ENCODE measurements around the gene SLC34A1. TPM values are rescaled to one million over a fixed set of nuclear protein-coding genes. Genes with fewer than 3 reads are reported as not detected.

Gene SLC34A1
- total RNA-seq, 1 donor from 2014 or later = not detected

- DNase-seq (ENCODE audit: low spot score) = no peak
- no peaks in the 10 kb centered on the region for H3K36me3 Mint-ChIP-seq (ENCODE audit: low read depth)
- H3K4me3 Mint-ChIP-seq (ENCODE audit: unreplicated experiment) = no peak overlapping the region
- H3K27me3 Mint-ChIP-seq (ENCODE audit: low read depth) = peaks cover 1% of the 10 kb centered on the region
- peaks cover 19% of the 10 kb centered on the region for H3K4me1 Mint-ChIP-seq (ENCODE audit: low read depth)
- H3K9me3 Mint-ChIP-seq (ENCODE audit: low read depth) = peaks cover 2% of the 10 kb centered on the region
- no peak overlapping the region for H3K27ac Mint-ChIP-seq (ENCODE audit: unreplicated experiment)
- TF ChIP-seq, protein P1, sequence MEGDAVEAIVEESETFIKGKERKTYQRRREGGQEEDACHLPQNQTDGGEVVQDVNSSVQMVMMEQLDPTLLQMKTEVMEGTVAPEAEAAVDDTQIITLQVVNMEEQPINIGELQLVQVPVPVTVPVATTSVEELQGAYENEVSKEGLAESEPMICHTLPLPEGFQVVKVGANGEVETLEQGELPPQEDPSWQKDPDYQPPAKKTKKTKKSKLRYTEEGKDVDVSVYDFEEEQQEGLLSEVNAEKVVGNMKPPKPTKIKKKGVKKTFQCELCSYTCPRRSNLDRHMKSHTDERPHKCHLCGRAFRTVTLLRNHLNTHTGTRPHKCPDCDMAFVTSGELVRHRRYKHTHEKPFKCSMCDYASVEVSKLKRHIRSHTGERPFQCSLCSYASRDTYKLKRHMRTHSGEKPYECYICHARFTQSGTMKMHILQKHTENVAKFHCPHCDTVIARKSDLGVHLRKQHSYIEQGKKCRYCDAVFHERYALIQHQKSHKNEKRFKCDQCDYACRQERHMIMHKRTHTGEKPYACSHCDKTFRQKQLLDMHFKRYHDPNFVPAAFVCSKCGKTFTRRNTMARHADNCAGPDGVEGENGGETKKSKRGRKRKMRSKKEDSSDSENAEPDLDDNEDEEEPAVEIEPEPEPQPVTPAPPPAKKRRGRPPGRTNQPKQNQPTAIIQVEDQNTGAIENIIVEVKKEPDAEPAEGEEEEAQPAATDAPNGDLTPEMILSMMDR (IDR thresholded peaks at IDR 0.05) = no peak
Measured at GRCh38 chr5:177355162-177355867, 28.9 kb upstream of the SLC34A1 start.

GRCh38 chr5:177355868-177356168, 28.4 kb upstream of the SLC34A1 start:
- no peak overlapping the region for H3K4me3 Mint-ChIP-seq (ENCODE audit: unreplicated experiment)
- peaks cover 2% of the 10 kb centered on the region for H3K9me3 Mint-ChIP-seq (ENCODE audit: low read depth)
- H3K36me3 Mint-ChIP-seq (ENCODE audit: low read depth) = no peaks in the 10 kb centered on the region
- no peak overlapping the region for H3K27ac Mint-ChIP-seq (ENCODE audit: unreplicated experiment)
- TF ChIP-seq, protein P1 (IDR thresholded peaks at IDR 0.05) = no peak
- peaks cover 1% of the 10 kb centered on the region for H3K27me3 Mint-ChIP-seq (ENCODE audit: low read depth)
- no peak for DNase-seq (ENCODE audit: low spot score)
- H3K4me1 Mint-ChIP-seq (ENCODE audit: low read depth) = peaks cover 14% of the 10 kb centered on the region

DNA sequence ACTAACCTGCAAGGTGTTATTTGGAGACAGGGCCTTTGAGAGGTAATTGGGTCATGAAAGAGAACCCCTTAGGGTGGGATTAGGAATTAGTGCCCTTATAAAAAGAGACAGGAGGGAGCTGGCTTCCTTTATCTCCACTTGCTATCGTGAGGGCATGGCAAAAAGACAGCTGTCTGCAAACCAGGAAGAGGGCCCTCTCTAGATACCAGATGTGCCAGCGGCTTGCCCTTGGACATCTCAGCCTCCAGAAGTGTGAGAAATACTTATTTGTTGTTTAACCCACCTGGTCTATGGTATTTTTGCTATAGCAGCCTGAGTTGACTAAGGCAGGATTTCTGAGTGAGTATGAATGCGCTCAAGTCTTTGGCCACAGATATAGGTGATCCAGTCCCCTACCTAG, 27.5 kb upstream of the SLC34A1 start:
- Mint-ChIP-seq H3K36me3 (ENCODE audit: low read depth) (no peaks in the 10 kb centered on the region), H3K27ac (ENCODE audit: unreplicated experiment) (no peak overlapping the region), H3K4me3 (ENCODE audit: unreplicated experiment) (no peak overlapping the region), H3K27me3 (ENCODE audit: low read depth) (peaks cover 1% of the 10 kb centered on the region), H3K4me1 (ENCODE audit: low read depth) (peaks cover 10% of the 10 kb centered on the region), H3K9me3 (ENCODE audit: low read depth) (peaks cover 2% of the 10 kb centered on the region)
- TF ChIP-seq, protein P1 (IDR thresholded peaks at IDR 0.05) = no peak
- DNase-seq (ENCODE audit: low spot score) = no peak

DNA sequence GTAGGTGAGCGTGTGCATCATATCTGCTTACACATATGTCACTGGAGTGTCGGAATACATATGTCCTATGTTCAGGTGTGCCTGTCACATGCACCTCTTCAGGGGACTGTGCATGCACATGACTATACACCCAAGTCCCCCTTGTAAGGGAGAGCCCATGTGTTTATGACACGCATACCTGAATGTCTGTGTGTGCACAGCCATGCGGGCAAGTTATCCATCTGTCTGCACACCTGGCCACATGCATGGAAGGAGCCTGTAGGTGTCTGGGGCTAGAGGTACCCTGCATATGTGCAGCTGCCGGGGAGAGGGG, 27.1 kb upstream of the SLC34A1 start:
- H3K4me3 Mint-ChIP-seq (ENCODE audit: unreplicated experiment) = no peak overlapping the region
- no peak for DNase-seq (ENCODE audit: low spot score)
- H3K27ac Mint-ChIP-seq (ENCODE audit: unreplicated experiment) = no peak overlapping the region
- peaks cover 7% of the 10 kb centered on the region for H3K4me1 Mint-ChIP-seq (ENCODE audit: low read depth)
- peaks cover 2% of the 10 kb centered on the region for H3K9me3 Mint-ChIP-seq (ENCODE audit: low read depth)
- TF ChIP-seq, protein P1 (IDR thresholded peaks at IDR 0.05) = no peak
- peaks cover 1% of the 10 kb centered on the region for H3K27me3 Mint-ChIP-seq (ENCODE audit: low read depth)
- H3K36me3 Mint-ChIP-seq (ENCODE audit: low read depth) = no peaks in the 10 kb centered on the region

GRCh38 chr5:177357459-177358351, 26.5 kb upstream of the SLC34A1 start, which contains the start of gene RGS14:
RGS14 (plus strand) TSS chr5:177357924; CDS start chr5:177358025, 101 bp downstream.
- Mint-ChIP-seq H3K27ac (ENCODE audit: unreplicated experiment) (peak within 1 kb of the TSS; percentile 10), H3K36me3 (ENCODE audit: low read depth) (no peaks in the 10 kb centered on the region), H3K4me3 (ENCODE audit: unreplicated experiment) (no peak within 1 kb of the TSS), H3K4me1 (ENCODE audit: low read depth) (peaks cover 4% of the 10 kb centered on the region), H3K27me3 (ENCODE audit: low read depth) (peaks cover 1% of the 10 kb centered on the region), H3K9me3 (ENCODE audit: low read depth) (peaks cover 2% of the 10 kb centered on the region)
- no peak for DNase-seq (ENCODE audit: low spot score)
- TF ChIP-seq, protein P1 (IDR thresholded peaks at IDR 0.05) = no peak

Measured in chondrocyte (in vitro differentiated cells).